ENCODE results near the gene CAPZB.

The CAPZB gene

DNA sequence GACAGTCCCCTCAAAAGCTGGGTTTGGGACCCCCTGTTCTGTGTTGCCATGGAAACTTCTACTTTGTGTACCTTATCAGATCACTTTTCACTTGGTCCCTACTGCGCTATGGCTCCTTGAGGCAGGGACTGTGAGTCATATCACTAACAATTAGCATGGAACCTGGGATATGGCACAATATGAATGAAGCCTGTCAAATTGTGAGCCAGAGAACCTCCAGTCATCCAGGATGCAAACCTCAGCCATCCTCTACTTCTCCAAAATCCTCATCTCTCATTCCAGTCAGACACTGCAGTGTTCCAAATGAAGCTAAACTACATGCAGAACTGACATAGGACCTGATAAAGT, 11.2 kb upstream of the CAPZB start:
- ATAC-seq: no peak

DNA sequence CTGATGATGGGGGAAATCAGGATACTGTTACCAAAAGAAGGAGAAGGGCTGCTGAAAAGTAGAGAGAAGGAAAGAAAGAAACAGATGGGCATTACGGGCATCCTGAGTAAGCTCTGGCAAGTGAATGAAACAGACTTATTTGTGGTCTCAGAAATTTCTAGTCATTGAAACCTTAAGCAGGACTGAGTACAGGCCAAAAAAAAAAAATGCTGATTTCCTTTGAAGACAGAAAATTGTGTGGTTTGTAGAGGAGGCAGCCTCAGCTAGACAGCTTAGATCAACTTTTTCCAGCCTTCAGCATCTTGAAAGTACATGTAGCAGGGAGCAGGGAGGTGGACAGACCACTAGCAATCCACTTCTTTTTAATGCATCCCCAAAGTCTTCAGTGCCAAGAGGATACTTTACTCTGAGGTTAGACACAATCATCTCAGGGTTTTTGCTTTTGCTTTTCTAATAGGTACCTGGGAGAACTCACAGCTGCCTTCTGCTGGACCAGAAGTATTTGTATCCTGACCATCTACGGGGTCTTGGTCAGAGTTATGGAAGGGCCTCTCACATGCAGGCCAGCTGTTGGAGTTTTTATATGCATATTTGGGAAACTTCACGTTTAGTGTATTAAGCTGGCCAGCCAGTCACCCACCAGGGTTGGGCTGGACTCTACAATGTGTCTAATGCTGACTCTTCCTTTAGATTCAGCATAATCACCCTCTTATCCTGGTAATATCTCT, 10.6 kb upstream of the CAPZB start:
- ATAC-seq: peak in 1 of 2 donors; percentile 20

DNA sequence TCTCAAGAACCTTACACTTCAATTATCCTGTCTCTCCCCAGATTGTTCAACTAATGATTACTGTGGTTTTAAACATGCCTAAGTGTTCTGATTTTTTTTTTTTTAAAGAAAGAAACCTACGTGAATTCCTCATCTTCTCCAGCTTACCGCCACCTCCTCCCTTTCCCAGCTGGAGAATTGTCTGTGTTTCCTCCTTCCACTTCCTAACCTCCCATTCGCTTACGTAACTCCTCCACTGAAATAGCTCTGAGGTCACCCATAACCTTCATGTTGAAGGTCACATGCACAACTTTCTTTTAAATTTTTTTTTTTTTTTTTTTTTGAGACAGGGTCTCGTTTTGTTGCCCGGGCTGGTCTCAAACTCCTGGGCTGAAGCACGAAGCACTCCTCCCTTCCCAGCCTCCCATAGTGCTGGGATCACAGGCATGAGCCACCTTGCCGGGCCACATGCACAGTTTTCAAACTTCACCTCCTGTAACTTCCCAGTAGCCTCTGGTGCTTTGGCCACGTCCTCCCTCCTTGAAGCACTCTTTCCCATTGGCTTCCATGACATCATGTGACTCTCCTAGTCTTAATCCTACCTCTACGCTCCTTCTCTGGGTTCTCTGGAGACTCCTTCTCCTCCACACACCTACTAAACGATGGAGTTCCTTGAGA, 9.8 kb upstream of the CAPZB start:
- no peak for ATAC-seq

GRCh38 chr1:19493547-19493946, 8.2 kb upstream of the CAPZB start:
- no peak for ATAC-seq

DNA sequence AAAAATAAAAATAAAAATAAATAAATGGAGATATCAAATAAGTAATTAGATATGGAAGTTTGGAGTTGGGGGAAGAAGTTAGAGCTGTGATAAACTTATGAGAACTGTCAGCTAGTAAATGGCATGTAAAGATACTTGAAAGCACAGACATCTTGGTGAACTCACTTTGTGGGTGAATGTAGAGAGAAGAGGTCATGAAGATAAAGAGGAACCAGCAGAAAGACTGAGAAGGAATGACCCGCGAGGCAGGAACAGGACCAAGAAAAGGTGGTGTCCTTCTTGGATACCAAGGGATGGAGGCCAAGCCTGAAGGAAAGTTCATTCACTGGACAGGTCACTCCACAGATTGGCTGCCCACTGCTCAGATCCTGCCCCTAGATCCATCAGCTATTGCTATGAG, 4.7 kb upstream of the CAPZB start:
- ATAC-seq: no peak

GRCh38 chr1:19488136-19488535, 2.8 kb upstream of the CAPZB start:
- ATAC-seq: no peak

DNA sequence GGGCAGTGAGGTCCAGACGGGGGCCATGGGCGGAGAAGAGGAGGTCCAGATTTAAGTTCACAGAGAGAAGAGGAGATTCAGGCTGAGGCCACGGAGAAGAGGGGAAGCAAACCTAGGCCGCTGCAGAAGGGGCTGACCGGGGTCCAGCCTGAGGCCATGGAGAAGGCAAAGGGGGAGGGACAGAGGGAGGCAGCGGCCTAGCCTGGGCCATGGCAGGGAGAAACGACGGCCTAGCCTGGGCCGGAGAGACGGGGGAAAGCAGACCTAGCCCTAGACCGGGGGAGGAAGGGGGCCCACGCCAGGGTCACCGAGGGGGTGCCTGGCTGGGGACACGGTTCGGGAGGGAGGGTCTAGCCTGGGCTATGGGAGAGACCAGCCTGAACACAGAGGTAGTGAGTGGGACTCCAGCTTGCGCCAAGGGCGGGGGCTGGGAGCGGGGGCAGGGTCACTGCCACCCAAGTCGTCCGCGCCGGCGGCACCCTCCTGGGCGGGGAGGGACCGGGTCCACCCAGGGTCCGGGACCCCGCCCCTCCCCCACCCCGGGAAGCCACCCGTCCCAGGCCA, 459 bp downstream of the CAPZB start:
- ATAC-seq: no peak

- no peak for ATAC-seq
These were observed 971 bp downstream of the CAPZB start for GRCh38 chr1:19484338-19484797.

DNA sequence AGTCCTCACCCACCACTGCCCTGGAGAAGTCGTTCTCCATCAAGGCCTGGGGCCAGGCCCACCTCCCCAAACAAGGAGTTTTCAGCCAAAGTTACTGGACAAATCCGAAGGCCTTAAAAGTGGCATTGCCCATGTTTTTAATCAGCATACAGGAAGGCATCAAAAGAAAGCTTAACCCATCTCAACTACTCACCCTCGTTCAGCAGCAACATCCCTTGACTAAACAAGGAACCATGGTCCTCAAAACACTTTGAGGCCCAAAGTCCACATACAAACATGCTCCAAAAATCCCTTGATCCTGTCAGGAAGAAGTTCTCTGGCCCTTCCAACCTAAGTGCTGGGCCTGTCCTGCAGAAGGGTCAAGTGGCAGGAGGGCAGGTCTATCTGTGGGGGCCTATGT, 1.6 kb downstream of the CAPZB start:
- no peak for ATAC-seq

DNA sequence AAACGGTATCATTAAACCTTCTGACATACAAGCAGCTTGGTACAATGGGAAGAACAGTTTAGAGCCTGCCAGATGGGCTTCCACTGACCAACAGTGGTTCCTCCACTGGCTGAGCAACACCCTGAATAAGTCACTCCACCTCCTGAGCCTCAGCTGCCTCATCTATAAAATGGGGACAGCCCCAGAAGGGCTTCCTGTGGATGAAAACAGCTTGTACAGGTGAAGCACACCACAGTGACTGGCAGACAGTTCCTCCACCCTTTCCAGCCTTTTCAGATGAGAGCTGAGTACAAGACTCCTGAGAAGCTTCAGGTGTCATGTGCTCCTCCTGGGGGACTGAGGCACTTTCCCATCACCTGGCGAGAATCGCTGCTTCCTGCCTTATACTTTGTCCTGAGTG, 2.1 kb downstream of the CAPZB start:
- peak; percentile 22 to 28 for ATAC-seq

GRCh38 chr1:19481826-19482398, 3.4 kb downstream of the CAPZB start:
- no peak for ATAC-seq

DNA sequence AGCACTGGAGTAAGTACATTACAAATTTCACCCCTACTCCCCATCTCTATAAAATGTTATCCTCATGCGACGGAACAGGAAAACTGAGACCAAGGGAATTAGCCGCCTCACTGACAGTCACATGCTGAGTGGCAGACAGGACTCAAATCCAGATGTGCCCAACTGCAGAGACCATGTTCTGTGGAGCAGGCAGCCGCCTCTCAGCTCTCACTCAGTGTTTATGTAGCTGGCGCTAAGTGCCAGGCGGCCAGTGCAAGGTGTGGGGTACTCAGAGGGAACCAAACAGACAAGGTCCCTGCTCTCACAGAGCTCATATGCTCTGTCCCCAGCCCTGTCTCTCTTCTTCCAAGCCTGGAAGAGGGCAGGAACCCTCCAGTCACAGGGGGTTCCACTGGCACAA, 5.1 kb downstream of the CAPZB start:
- no peak for ATAC-seq

GRCh38 chr1:19479351-19480120, 5.8 kb downstream of the CAPZB start:
- ATAC-seq: no peak

DNA sequence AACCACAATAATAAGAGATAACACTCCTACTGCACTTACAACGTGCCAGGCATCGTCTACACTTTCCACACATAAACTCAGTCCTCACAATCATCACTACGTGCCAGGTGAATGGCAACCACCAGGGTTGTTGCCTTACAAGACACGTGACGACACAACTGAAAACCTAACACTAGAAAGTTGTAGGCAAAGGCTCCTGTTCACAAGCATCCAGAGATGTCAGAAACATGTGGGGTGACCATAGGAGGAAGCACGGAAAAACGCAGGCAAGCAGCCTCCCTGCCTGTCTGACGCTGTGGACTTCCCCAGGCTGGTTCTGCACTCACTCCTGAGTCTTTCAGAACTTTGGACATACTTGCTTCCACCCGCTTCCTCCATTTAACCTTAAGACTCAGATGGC, 7.0 kb downstream of the CAPZB start:
- ATAC-seq: no peak

- peak; percentile 53 to 64 for ATAC-seq
These were observed 7.8 kb downstream of the CAPZB start for GRCh38 chr1:19477284-19478249.

DNA sequence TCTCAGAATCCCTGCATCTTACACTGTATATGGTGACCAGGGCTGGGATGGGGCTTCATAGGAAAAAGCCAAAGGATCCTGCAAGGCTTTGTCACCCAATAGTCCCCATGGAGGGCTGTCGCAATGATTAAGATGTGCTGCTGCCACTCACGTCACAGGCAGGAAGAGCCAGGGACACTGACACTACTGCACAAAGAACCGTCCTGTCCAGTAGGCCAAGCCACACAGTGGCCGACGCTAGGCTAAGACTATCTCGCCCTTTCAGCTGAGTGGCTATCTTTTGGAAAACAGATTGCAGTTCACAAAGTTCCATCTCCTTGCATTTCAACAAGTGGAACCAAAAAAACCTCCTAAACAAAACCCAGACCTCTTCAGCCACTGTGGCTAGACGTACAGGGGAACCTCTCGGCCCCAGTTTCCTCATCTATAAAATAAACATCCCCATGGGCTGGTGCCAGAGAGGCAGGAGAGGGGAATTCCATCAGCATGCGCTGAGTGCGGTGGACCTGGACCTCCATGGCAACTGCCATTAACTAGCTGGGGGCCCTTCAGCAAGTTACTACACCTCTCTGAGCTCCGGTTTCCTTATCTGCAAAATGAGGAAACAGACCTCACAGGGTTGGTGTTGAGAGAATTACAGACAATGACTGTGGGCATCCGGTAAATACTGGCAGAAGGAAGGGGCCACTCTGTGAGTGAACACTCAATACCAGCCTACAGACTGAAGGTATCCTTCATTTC, 8.7 kb downstream of the CAPZB start:
- ATAC-seq: peak; percentile 63 to 74

DNA sequence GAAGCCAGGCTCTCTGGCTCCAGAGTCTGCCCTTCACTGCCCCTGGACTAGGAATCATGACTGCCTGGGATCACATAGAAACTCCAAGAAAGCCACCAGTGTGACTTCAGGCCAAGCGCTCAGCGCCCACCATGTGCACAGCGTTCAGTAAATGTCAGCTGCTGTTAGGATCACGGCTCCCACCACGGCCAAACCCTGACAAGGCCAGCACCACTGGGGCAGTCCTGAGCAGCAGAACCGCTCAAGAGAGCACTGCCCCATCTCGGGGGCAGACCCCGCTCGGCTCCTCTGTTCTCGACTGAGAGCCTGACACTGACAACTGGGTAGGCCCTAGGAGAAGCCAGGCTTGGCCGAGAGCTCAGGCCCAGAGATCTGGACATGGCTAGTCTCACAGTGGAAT, 10.0 kb downstream of the CAPZB start:
- no peak for ATAC-seq

- no peak for ATAC-seq
These were observed 13.2 kb downstream of the CAPZB start for GRCh38 chr1:19472174-19472573.

DNA sequence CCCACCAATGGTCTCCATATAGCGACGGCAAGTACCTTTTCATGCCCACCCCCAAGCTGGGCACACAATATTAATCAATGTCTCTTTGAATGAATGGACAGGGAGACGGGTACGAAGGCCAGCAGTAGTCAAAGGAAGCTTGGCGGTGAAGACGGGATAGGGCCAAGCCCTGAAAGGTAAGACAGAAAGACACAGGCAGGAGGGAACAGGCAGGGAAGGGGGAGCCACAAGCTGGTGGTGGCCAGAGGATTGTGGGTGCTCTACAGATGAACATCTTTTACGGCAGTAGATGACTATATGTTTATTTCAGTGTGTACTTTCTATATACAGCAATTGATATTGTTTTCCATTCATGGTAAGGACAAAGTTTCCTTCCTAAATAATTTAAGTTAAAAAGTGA, 16.3 kb downstream of the CAPZB start:
- ATAC-seq: peak in 1 of 2 donors; percentile 50

DNA sequence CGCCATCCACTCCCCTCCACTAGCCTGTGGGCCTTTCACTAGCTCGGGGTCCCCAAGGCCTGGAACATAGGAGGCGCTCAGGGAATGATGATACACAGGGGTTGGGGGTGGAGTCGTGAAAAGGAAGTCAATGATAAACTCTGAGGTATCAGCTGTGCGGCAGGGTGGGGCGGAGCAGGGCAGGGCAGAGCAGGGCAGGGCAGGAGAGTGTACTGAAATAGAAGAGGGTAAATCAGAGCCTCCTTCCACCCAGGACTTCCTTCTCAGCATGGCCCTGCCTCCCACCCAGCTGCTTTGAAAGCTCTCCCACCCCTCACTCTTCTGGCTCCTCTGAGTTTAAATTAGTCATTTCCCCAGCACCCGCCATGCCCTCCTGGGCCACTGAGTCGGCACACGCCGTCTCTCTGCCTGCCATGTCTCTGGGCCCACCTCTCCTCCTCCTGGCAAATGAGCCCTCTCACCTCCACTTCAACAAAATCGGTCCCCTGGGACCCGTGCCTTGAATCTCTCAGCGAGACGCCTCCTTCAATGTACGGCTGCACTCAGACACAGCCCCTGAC, 16.9 kb downstream of the CAPZB start:
- peak; percentile 81 to 86 for ATAC-seq

Data from activated CD4-positive, CD25-positive, alpha-beta regulatory T cell treated with anti-CD3 and anti-CD28 coated beads, Interleukin-2, amount 50 U/mL, for 24 hours (primary cell).